M059J (cell line): ENCODE measurements around the gene CDKN1A. TPM values are rescaled to one million over a fixed set of nuclear protein-coding genes. Genes with fewer than 3 reads are reported as not detected.
"Not testable (repeated sequence)": the region's sequence is repeated elsewhere in the genome, so short reads cannot be mapped to it uniquely, and the experiment has no call there.

ENCODE experiments used
- DNase-seq: peaks from one replicate; pipeline ENCODE4 v3.0.0-alpha.2; 2012; ENCODE audit warnings: low read depth
- total RNA-seq: library from RNA; depleted of rRNA; stranded (reverse); fragments of >200 nt; shearing (Covaris generic); gene quantifications from 2 replicates; pipeline ENCODE4 v1.2.3, GENCODE V29; 2014

CDKN1A gene
- total RNA-seq, 1 experiment from 2014 or later = 53.0 TPM

- DNase-seq = no peak
Observed at GRCh38 chr6:36695414-36695813, 16.9 kb downstream of the CDKN1A start.

- DNase-seq = no peak
Observed at GRCh38 chr6:36697481-36697903, 19.0 kb downstream of the CDKN1A start, which contains the start of gene RAB44. Gene RAB44, plus strand, starts transcription at chr6:36697826. Its CDS starts 6,410 bp downstream, at chr6:36704236.

GRCh38 chr6:36698196-36698595 lies 19.7 kb downstream of the CDKN1A start:
- DNase-seq = no peak

GRCh38 chr6:36698871-36699271 lies 20.4 kb downstream of the CDKN1A start:
- no peak for DNase-seq

GRCh38 chr6:36699348-36699747 lies 20.8 kb downstream of the CDKN1A start:
- no peak for DNase-seq

GRCh38 chr6:36700071-36700812 lies 21.7 kb downstream of the CDKN1A start:
- DNase-seq = no peak

GRCh38 chr6:36700831-36701230 lies 22.3 kb downstream of the CDKN1A start:
- no peak for DNase-seq

- DNase-seq = peak; percentile 82
Observed at GRCh38 chr6:36701401-36701991, 23.0 kb downstream of the CDKN1A start.

GRCh38 chr6:36702656-36703055 lies 24.1 kb downstream of the CDKN1A start:
- DNase-seq = no peak

GRCh38 chr6:36703081-36703606 lies 24.6 kb downstream of the CDKN1A start:
- DNase-seq = no peak

- no peak for DNase-seq
Observed at GRCh38 chr6:36703982-36704381, 25.5 kb downstream of the CDKN1A start.

- not testable (repeated sequence) for DNase-seq
Observed at GRCh38 chr6:36704961-36705577, 26.6 kb downstream of the CDKN1A start.

- no peak for DNase-seq
Observed at GRCh38 chr6:36706339-36706738, 27.8 kb downstream of the CDKN1A start.

- DNase-seq = no peak
Observed at GRCh38 chr6:36712816-36713215, 34.3 kb downstream of the CDKN1A start.

GRCh38 chr6:36713846-36714245 lies 35.3 kb downstream of the CDKN1A start:
- no peak for DNase-seq

GRCh38 chr6:36714511-36714910 lies 36.0 kb downstream of the CDKN1A start:
- no peak for DNase-seq

- no peak for DNase-seq
Observed at GRCh38 chr6:36715469-36715868, 37.0 kb downstream of the CDKN1A start.

GRCh38 chr6:36716476-36717093 lies 38.1 kb downstream of the CDKN1A start:
- DNase-seq = no peak

GRCh38 chr6:36717231-36717825 lies 38.8 kb downstream of the CDKN1A start:
- DNase-seq = no peak

- no peak for DNase-seq
Observed at GRCh38 chr6:36717871-36718540, 39.5 kb downstream of the CDKN1A start.

GRCh38 chr6:36718560-36718959 lies 40.0 kb downstream of the CDKN1A start:
- DNase-seq = no peak
